SK-N-SH (cell line): Measurements from ENCODE around the gene TCF7L2. TPM values are rescaled to one million over a fixed set of nuclear protein-coding genes. Genes with fewer than 3 reads are reported as not detected.
A peak's percentile ranks its signal among the peaks of the same experiment; 100 is the strongest.

Experiments used
- CTCF ChIA-PET: fragments of 300-600, 350-600 bp; formaldehyde crosslinking; extraction: SDS; loops from one replicate; lab custom pipeline; 2021; lab: Yijun Ruan, JAX
- POLR2A ChIA-PET: fragments of 350-600 bp; sonication (Branson Sonifier 250); formaldehyde crosslinking; extraction: SDS; loops from one replicate; lab custom pipeline; 2020; ENCODE audit warnings: antibody characterized with exemption, inconsistent platforms; lab: Yijun Ruan, JAX
- DNase-seq: peaks from one replicate; pipeline ENCODE4 v3.0.0; 2012
- H2AFZ ChIP-seq: fragments of 200-600 bp; sonication (generic); 2 replicates; pipeline ENCODE4 v1.8.1; 2016; ENCODE audit warnings: antibody characterized with exemption, mild to moderate bottlenecking, low read depth
- H3F3A ChIP-seq: fragments of 200-600 bp; sonication (generic); replicated peaks from 2 replicates; pipeline ENCODE3; 2016; ENCODE audit warnings: antibody characterized with exemption, mild to moderate bottlenecking; ENCODE audit not compliant: insufficient read depth
- H3K27ac ChIP-seq, 2 experiments: fragments of 200-500 bp in 1 of 2; fragments of 200-600 bp in 1 of 2; sonication (Bioruptor generic) in 1 of 2; sonication (generic), shearing (Covaris generic) in 1 of 2; 2 replicates each; pipeline versions ENCODE4 v1.5.1 to v1.6.1; 2014 to 2016; ENCODE audit warnings: low read depth in 2 of 2, inconsistent platforms in 1 of 2, low read length in 1 of 2, mild to moderate bottlenecking in 1 of 2, mixed read lengths in 1 of 2
- H3K27me3 ChIP-seq: fragments of 200-600 bp; sonication (generic), shearing (Covaris generic); 2 replicates; pipeline ENCODE4 v1.6.1; 2016; ENCODE audit warnings: mixed run types; ENCODE audit not compliant: insufficient read depth
- H3K36me3 ChIP-seq, 2 experiments: fragments of 200-500 bp in 1 of 2; fragments of 200-600 bp in 1 of 2; sonication (Bioruptor generic) in 1 of 2; sonication (generic) in 1 of 2; replicated peaks in 1 of 2; 2 replicates each; pipeline versions ENCODE3 to v1.5.1; 2014 to 2016; ENCODE audit warnings: low read length in 1 of 2, mild to moderate bottlenecking in 1 of 2; ENCODE audit not compliant: insufficient read depth in 2 of 2, control insufficient read depth in 1 of 2
- H3K4me1 ChIP-seq, 2 experiments: fragments of 200-500 bp in 1 of 2; fragments of 200-600 bp in 1 of 2; sonication (Bioruptor generic) in 1 of 2; sonication (generic), shearing (Covaris generic) in 1 of 2; 2 replicates each; pipeline versions ENCODE4 v1.5.1 to v1.6.1; 2014 to 2016; ENCODE audit warnings: low read depth in 1 of 2, low read length in 1 of 2, mixed run types in 1 of 2; ENCODE audit not compliant: insufficient read depth in 2 of 2, control insufficient read depth in 1 of 2
- H3K4me2 ChIP-seq: fragments of 200-600 bp; sonication (generic), shearing (Covaris generic); 2 replicates; pipeline ENCODE4 v1.6.1; 2017; ENCODE audit warnings: mixed run types
- H3K4me3 ChIP-seq, 2 experiments: fragments of 200-500 bp in 1 of 2; fragments of 200-600 bp in 1 of 2; sonication (Bioruptor generic) in 1 of 2; sonication (generic), shearing (Covaris generic) in 1 of 2; 2 replicates each; pipeline versions ENCODE4 v1.5.1 to v1.8.1; 2014 to 2016; ENCODE audit warnings: low read depth in 2 of 2, inconsistent platforms in 1 of 2, low read length in 1 of 2, mild to moderate bottlenecking in 1 of 2, mixed read lengths in 1 of 2, moderate library complexity in 1 of 2
- H3K79me2 ChIP-seq: fragments of 200-600 bp; sonication (generic); 2 replicates; pipeline ENCODE4 v1.8.1; 2017; ENCODE audit warnings: mild to moderate bottlenecking; ENCODE audit not compliant: insufficient read depth
- H3K9ac ChIP-seq: fragments of 200-600 bp; sonication (generic); 2 replicates; pipeline ENCODE4 v1.6.1; 2017; ENCODE audit warnings: mixed run types
- H3K9me2 ChIP-seq: fragments of 200-600 bp; sonication (generic); 2 replicates; pipeline ENCODE4 v1.6.1; 2017; ENCODE audit warnings: mixed run types
- H3K9me3 ChIP-seq: fragments of 200-600 bp; sonication (generic); 2 replicates; pipeline ENCODE4 v1.6.1; 2017; ENCODE audit warnings: mixed run types, mild to moderate bottlenecking, moderate library complexity
- H4K20me1 ChIP-seq: fragments of 200-600 bp; sonication (generic); 2 replicates; pipeline ENCODE4 v1.6.1; 2017; ENCODE audit warnings: mild to moderate bottlenecking, mixed run types; ENCODE audit not compliant: insufficient read depth
- CHD2 ChIP-seq: fragments of 150-350 bp; IDR thresholded peaks from 2 replicates; pipeline ENCODE4 v1.6.1; 2018; ENCODE audit warnings: low read length; ENCODE audit not compliant: partially characterized antibody
- ELF1 ChIP-seq: IDR thresholded peaks from 2 replicates; pipeline ENCODE4 v1.4.0; 2012
- EP300 ChIP-seq, 2 experiments: IDR thresholded peaks; 2 replicates each; pipeline versions ENCODE4 v1.4.0 to v1.6.1; 2012; ENCODE audit warnings: borderline replicate concordance in 1 of 2, low read depth in 1 of 2, low read length in 1 of 2
- EZH2phosphoT487 ChIP-seq: fragments of 200-600 bp; sonication (generic); IDR thresholded peaks from 2 replicates; pipeline ENCODE4 v1.6.1; 2017; ENCODE audit warnings: low read depth, mixed run types, mild to moderate bottlenecking, antibody characterized with exemption, moderate library complexity, borderline replicate concordance
- FOXJ3 ChIP-seq: sonication (generic); formaldehyde crosslinking; IDR thresholded peaks from 2 replicates; pipeline ENCODE4 v1.5.1; 2020; ENCODE audit warnings: mild to moderate bottlenecking, missing genetic modification reagents
- FOXM1 ChIP-seq: IDR thresholded peaks from 2 replicates; pipeline ENCODE4 v1.4.0; 2012; ENCODE audit warnings: low read depth, mild to moderate bottlenecking
- GABPA ChIP-seq: IDR thresholded peaks from 2 replicates; pipeline ENCODE4 v1.4.0; 2012; ENCODE audit warnings: low read depth, mild to moderate bottlenecking
- GATA2 ChIP-seq: sonication (generic); formaldehyde crosslinking; IDR thresholded peaks from 2 replicates; pipeline ENCODE4 v1.5.0; 2020; ENCODE audit warnings: mild to moderate bottlenecking, missing genetic modification reagents
- JUND ChIP-seq: IDR thresholded peaks from 2 replicates; pipeline ENCODE4 v1.4.0; 2012
- MEF2A ChIP-seq: IDR thresholded peaks from 2 replicates; pipeline ENCODE4 v1.4.0; 2012; ENCODE audit warnings: low read depth, borderline replicate concordance
- NFIC ChIP-seq: IDR thresholded peaks from 2 replicates; pipeline ENCODE4 v1.4.0; 2012; ENCODE audit warnings: borderline replicate concordance
- POLR2AphosphoS5 ChIP-seq: IDR thresholded peaks from 2 replicates; pipeline ENCODE4 v1.6.1; 2012; ENCODE audit warnings: low read depth, low read length
- RCOR1 ChIP-seq: fragments of 150-350 bp; IDR thresholded peaks from 2 replicates; pipeline ENCODE4 v1.6.1; 2017; ENCODE audit warnings: antibody characterized with exemption, low read length
- REST ChIP-seq: IDR thresholded peaks from 2 replicates; pipeline ENCODE4 v1.6.1; 2012; ENCODE audit warnings: mild to moderate bottlenecking, low read depth, low read length, moderate library complexity
- RFX5 ChIP-seq: IDR thresholded peaks from 2 replicates; pipeline ENCODE4 v1.6.1; 2012; ENCODE audit warnings: mild to moderate bottlenecking, improper control_type of control experiment, low read length
- SMC3 ChIP-seq: IDR thresholded peaks from 2 replicates; pipeline ENCODE4 v1.6.1; 2012; ENCODE audit warnings: low read depth, low read length, improper control_type of control experiment
- TAF1 ChIP-seq: IDR thresholded peaks from 2 replicates; pipeline ENCODE4 v1.6.1; 2012; ENCODE audit warnings: low read depth, mild to moderate bottlenecking, low read length, moderate library complexity, borderline replicate concordance
- TCF12 ChIP-seq: IDR thresholded peaks from 2 replicates; pipeline ENCODE4 v1.4.0; 2012
- TEAD4 ChIP-seq: IDR thresholded peaks from 2 replicates; pipeline ENCODE4 v1.4.0; 2012; ENCODE audit warnings: mild to moderate bottlenecking, borderline replicate concordance; ENCODE audit not compliant: insufficient read depth
- YY1 ChIP-seq: IDR thresholded peaks from 2 replicates; pipeline ENCODE4 v1.4.0; 2012; ENCODE audit warnings: low read depth, mild to moderate bottlenecking
- WGBS: methylation state at CpG from one replicate; pipeline ENCODE4 v1.1.6; 2017; ENCODE audit warnings: low lambda C conversion rate; 5-methylcytosine and 5-hydroxymethylcytosine counted together
- polyA plus RNA-seq, 3 experiments: library from polyadenylated mRNA; depleted of rRNA; stranded (reverse); fragments of >200 nt; gene quantifications; 2 replicates each; pipeline ENCODE4 v1.2.3, GENCODE V29; 2012
- TF ChIP-seq, protein P1 (sequence below): fragments of 150-350 bp; IDR thresholded peaks from 2 replicates; pipeline ENCODE4 v1.6.1; 2016; ENCODE audit warnings: mild to moderate bottlenecking, low read depth, low read length
- TF ChIP-seq, protein P2 (sequence below): fragments of 200-600 bp; sonication (generic); IDR thresholded peaks from 2 replicates; pipeline ENCODE4 v1.6.1; 2017; ENCODE audit warnings: antibody characterized with exemption, mild to moderate bottlenecking, moderate library complexity

The TCF7L2 gene
- polyA plus RNA-seq, 1 of the 3 experiments (the other 2 are of a cell fraction), result 10.2 TPM

DNA sequence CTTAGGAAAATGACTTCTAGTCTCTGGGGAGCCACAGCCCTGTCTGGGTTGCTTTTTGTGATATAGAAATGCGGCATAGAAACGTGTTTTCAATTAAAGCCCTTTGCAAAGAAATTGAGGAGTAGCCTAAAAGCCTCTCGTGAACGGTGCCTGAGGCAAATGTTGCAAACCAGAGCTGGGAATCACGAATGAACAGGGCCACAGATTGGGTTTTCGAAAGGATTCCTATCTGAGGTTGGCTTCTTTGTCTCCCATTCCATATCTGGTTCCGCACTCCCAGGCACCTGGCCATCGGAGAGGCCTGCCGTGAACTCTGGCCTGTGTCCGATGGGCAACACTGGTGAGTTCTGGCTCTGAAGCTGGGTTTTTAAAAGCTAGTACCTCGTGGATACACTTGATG lies 221.6 kb downstream of the TCF7L2 start:
- DNase-seq, result peak; percentile 68
- WGBS, result 76% methylated on average over 10 of the region's 11 CpGs
- Histone ChIP-seq H3K27ac (peak overlapping the region in 1 of 2 experiments; percentile 73; a peak in 2 of 4 replicates), H2AFZ (no peak overlapping the region), H3K4me2 (no peak overlapping the region), H3K36me3 (peaks cover 1 to 7% of the 10 kb centered on the region in 2 experiments), H3K4me1 (peaks cover 0 to 23% of the 10 kb centered on the region in 2 experiments; a peak in 2 of 4 replicates), H3K79me2 (no peaks in the 10 kb centered on the region), H3K4me3 (no peak overlapping the region), H3K9me2 (no peaks in the 10 kb centered on the region), H3K9ac (no peak overlapping the region), H3F3A (no peaks in the 10 kb centered on the region), H4K20me1 (no peaks in the 10 kb centered on the region), H3K9me3 (no peaks in the 10 kb centered on the region), H3K27me3 (no peaks in the 10 kb centered on the region)
- ChIA-PET POLR2A (no interaction called here), CTCF (interaction anchor here (0.9 to 1.8 kb wide), 7 partner anchors 8 to 607 kb away, joined by 4 to 8 read pairs (median 4); no protein-coding TSS in a partner anchor)
- TF ChIP-seq ELF1 (no peak), CHD2 (peak; percentile 39), RFX5 (no peak), NFIC (no peak), FOXM1 (no peak), GATA2 (CRISPR knock-in tag) (peak; percentile 55; the same call in 1 of the 2 replicates), FOXJ3 (CRISPR knock-in tag) (0 out of 2 replicates have a peak, but pooled peaks have one; percentile 53), MEF2A (no peak), EP300 (IDR thresholded peaks at IDR 0.05; ENCODE audit: borderline replicate concordance in 1 of 2, low read depth in 1 of 2, low read length in 1 of 2) (peak in 1 of 2 experiments; percentile 40; a peak in 1 of 4 replicates), RCOR1 (peak; percentile 62; the same call in 1 of the 2 replicates), EZH2phosphoT487 (no peak), GABPA (no peak), JUND (no peak), TAF1 (no peak), POLR2AphosphoS5 (no peak), REST (no peak), TCF12 (peak; percentile 32; the same call in 1 of the 2 replicates), YY1 (no peak), SMC3 (no peak), TEAD4 (no peak)
- TF ChIP-seq, protein P1, sequence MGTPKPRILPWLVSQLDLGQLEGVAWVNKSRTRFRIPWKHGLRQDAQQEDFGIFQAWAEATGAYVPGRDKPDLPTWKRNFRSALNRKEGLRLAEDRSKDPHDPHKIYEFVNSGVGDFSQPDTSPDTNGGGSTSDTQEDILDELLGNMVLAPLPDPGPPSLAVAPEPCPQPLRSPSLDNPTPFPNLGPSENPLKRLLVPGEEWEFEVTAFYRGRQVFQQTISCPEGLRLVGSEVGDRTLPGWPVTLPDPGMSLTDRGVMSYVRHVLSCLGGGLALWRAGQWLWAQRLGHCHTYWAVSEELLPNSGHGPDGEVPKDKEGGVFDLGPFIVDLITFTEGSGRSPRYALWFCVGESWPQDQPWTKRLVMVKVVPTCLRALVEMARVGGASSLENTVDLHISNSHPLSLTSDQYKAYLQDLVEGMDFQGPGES, result no peak
- TF ChIP-seq, protein P2, sequence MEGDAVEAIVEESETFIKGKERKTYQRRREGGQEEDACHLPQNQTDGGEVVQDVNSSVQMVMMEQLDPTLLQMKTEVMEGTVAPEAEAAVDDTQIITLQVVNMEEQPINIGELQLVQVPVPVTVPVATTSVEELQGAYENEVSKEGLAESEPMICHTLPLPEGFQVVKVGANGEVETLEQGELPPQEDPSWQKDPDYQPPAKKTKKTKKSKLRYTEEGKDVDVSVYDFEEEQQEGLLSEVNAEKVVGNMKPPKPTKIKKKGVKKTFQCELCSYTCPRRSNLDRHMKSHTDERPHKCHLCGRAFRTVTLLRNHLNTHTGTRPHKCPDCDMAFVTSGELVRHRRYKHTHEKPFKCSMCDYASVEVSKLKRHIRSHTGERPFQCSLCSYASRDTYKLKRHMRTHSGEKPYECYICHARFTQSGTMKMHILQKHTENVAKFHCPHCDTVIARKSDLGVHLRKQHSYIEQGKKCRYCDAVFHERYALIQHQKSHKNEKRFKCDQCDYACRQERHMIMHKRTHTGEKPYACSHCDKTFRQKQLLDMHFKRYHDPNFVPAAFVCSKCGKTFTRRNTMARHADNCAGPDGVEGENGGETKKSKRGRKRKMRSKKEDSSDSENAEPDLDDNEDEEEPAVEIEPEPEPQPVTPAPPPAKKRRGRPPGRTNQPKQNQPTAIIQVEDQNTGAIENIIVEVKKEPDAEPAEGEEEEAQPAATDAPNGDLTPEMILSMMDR, result no peak
